AG10803 (cell line): ENCODE results near the gene AZIN2.
A peak's percentile ranks its signal among the peaks of the same experiment; 100 is the strongest.

Experiments used
- DNase-seq: peaks from one replicate; pipeline ENCODE4 v3.0.0; 2010; ENCODE audit warnings: low read depth
- H3K4me3 ChIP-seq: 2 replicates; pipeline ENCODE4 v1.5.1; 2011; ENCODE audit warnings: mild to moderate bottlenecking, low read length, control low read depth
- TF ChIP-seq, protein P1 (sequence below): conservative IDR thresholded peaks from 2 replicates; pipeline ENCODE4 v1.5.1; 2011; ENCODE audit warnings: mild to moderate bottlenecking, low read length, control low read depth, inconsistent platforms

AZIN2 gene

DNA sequence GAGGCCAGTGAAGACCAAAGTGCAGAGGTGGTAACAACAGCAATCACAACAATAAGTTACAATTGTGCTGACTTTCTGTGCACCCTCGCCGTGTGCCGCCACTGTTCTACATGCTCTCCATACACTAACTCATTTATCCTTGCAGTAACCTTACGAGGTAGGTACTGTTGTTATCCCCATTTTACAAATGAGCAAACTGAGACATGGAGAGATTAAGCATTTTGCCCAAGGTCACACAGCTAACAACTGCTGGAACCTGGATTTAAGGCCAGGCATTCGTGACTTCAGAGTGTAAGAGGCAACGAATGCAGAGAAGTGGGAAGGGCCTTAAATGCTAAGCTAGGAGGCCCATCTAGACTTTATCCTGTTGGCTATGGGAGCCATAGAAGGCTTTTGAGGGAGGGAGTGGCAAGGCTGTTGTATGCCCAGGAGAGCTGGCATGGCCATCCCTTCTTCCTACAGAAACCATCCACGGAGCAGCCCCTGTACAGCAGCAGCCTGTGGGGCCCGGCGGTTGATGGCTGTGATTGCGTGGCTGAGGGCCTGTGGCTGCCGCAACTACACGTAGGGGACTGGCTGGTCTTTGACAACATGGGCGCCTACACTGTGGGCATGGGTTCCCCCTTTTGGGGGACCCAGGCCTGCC is 36.6 kb downstream of the AZIN2 start:
- no peak overlapping the region for H3K4me3 ChIP-seq
- DNase-seq = no peak
- TF ChIP-seq, protein P1, sequence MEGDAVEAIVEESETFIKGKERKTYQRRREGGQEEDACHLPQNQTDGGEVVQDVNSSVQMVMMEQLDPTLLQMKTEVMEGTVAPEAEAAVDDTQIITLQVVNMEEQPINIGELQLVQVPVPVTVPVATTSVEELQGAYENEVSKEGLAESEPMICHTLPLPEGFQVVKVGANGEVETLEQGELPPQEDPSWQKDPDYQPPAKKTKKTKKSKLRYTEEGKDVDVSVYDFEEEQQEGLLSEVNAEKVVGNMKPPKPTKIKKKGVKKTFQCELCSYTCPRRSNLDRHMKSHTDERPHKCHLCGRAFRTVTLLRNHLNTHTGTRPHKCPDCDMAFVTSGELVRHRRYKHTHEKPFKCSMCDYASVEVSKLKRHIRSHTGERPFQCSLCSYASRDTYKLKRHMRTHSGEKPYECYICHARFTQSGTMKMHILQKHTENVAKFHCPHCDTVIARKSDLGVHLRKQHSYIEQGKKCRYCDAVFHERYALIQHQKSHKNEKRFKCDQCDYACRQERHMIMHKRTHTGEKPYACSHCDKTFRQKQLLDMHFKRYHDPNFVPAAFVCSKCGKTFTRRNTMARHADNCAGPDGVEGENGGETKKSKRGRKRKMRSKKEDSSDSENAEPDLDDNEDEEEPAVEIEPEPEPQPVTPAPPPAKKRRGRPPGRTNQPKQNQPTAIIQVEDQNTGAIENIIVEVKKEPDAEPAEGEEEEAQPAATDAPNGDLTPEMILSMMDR = no peak

DNA sequence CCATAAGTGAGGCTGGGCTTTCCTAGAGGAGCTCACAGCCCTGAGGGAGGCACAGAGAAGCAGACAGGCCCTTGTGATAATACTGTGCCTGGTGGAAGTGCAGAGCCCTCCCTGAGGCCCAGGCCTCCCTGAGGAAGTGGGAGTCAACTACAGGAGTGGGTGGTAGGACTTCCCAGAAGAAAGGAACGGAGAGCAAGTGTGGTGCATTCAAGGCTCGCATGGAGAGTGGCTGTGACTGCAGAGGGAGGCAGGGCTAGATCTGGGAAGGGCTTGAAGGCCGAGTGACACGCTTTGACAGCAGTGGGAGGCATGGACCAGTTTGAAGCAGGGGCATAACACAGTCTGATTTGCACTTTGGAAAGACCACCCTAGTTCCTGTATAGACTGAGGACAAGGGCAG is 37.3 kb downstream of the AZIN2 start:
- DNase-seq = no peak
- TF ChIP-seq, protein P1 = no peak

DNA sequence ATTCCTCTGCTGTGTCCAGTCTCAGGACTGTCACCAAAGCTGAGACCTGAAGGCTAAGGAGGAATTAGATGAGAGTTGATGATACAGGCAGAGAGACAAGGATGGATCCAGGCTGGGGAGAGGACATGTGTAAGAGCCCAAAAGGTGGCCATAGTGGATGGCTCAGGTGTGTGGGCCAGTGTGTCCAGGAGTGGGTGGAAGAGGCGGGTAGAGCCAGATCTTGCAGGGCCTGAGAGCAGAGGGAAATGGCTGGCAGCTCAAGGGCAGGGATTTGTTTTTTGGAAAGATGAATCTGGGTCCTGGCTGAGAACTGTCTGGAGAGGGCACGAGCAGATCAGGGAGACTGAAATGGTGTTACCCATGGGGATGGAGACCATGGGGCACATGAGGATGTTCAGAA is 38.1 kb downstream of the AZIN2 start:
- H3K4me3 ChIP-seq = no peak overlapping the region
- no peak for DNase-seq
- TF ChIP-seq, protein P1 = no peak

More for the DNA sequence above, 37.3 kb downstream of the AZIN2 start:
- no peak overlapping the region for H3K4me3 ChIP-seq

DNA sequence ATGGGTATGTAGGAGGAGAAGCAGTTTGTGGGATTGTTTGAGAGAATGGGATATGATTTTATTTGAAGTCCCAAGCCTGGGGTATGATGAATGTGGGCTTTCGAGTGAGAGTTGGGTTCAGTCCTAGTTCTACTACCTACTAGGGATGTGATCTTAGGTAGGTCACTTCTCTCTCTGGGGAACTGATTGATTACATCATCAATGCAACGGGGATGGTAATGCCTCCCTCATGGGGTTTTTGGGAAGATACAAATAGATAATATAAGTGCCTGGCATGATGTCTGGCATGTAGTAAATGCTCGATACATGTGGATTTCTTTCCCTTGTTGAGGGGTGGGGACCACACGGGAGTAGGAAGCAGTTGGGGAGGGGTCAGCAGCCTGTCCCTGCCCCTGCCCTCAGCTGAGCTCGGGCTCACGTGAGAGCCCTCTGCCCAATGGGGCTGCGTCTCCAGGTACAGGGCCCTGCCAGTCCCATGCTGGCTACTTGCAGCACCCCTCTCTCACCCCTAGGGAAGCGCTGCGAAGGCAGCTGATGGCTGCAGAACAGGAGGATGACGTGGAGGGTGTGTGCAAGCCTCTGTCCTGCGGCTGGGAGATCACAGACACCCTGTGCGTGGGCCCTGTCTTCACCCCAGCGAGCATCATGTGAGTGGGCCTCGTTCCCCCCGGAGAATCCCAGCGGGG is 38.7 kb downstream of the AZIN2 start:
- DNase-seq = peak; percentile 24
- TF ChIP-seq, protein P1 = peak; percentile 14; the same call in 1 of the 2 replicates
- H3K4me3 ChIP-seq = no peak overlapping the region

DNA sequence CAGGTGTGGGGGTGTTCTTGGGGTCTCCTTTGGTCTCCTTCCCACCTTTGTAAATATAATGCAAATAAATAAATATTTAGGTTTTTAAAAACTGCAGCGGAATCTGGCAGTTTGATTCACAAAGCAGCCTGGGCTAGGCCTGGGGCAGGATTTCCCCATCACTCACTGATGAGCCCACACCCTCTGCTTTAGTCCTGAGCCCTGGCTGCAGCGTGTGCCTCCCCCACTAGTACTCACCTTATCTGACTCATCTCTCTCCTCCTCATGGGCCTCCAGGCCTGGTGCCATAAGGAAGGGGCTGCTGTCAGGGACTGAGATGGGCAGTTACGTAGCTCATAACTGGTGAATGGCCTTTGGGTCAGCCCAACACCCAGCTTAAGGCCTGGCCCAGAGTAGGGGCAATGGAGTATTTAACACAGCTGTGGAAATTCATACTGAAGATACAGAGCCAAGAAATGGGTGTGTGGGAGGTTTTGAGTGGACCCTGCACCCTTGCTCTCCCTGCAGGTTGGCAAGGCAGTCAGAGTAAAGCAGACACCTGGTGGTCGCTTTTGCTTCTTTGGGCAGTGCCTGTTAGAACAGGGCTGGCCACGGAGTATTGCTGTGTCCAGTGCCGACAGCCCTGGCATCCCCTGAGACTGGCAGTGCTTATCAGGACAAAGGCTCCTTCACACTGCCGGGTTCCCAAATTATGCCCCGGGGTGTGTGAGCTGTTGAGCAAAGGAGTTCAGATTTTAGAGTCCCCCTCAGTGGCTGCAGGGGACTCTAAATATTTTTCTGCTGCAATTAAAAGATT is 39.7 kb downstream of the AZIN2 start:
- DNase-seq = no peak
- H3K4me3 ChIP-seq = no peak overlapping the region
- TF ChIP-seq, protein P1 = no peak

DNA sequence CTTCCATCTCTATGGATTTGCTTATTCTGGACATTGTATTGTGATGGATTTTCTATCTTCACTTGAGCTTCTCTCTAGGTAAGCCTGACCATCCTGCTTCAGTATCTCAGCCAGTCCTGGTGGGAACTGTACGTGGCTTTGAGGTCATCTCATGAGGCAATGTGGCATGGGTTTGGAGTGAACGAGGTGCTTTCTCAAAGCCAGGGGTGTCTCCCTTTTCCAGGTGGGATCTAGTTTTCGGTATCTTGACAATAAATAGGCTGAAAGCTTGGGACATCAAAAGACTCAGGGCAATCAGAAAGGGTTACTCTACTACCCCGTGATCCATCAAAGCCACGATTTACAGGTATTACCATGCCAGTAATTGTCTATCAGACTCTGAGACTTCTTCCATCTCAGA is 40.8 kb downstream of the AZIN2 start:
- TF ChIP-seq, protein P1 = no peak
- H3K4me3 ChIP-seq = no peak overlapping the region
- no peak for DNase-seq
